HL-60 (cell line): ENCODE measurements around the gene ATIC.

Experiments
- CTCF ChIP-seq: IDR thresholded peaks from one replicate; pipeline ENCODE4 v1.5.1; 2011; ENCODE audit warnings: low read length, control low read depth, inconsistent platforms; ENCODE audit not compliant: insufficient read depth
- GABPA ChIP-seq: IDR thresholded peaks from 2 replicates; pipeline ENCODE4 v1.6.1; 2012; ENCODE audit warnings: low read depth
- POLR2AphosphoS5 ChIP-seq: IDR thresholded peaks from 2 replicates; pipeline ENCODE4 v1.6.1; 2012; ENCODE audit warnings: low read depth
- REST ChIP-seq: IDR thresholded peaks from 2 replicates; pipeline ENCODE4 v1.6.1; 2012; ENCODE audit warnings: low read depth; ENCODE audit not compliant: insufficient replicate concordance
- SPI1 ChIP-seq: IDR thresholded peaks from 2 replicates; pipeline ENCODE4 v1.6.1; 2012; ENCODE audit warnings: low read depth, mild to moderate bottlenecking, borderline replicate concordance

GRCh38 chr2:215368493-215368809, 56.6 kb downstream of the ATIC start:
- TF ChIP-seq CTCF = no peak
- TF ChIP-seq POLR2AphosphoS5 = no peak
- TF ChIP-seq GABPA = no peak
- TF ChIP-seq REST = no peak
- no peak for TF ChIP-seq SPI1
